Stimulated activated CD8-positive, alpha-beta memory T cell treated with anti-CD3 and anti-CD28 coated beads, Interleukin-7, amount 100 ng/mL, for 4 hours (primary cell): Measurements from ENCODE around the gene SLC35F6.
"Not testable (repeated sequence)": the region's sequence is repeated elsewhere in the genome, so short reads cannot be mapped to it uniquely, and the experiment has no call there.

Source experiments
- DNase-seq, 2 donors: peaks; one replicate each; pipeline ENCODE4 v3.0.0-alpha.2; 2020; ENCODE audit warnings: low read depth in 2 of 2

Gene SLC35F6

GRCh38 chr2:26756337-26756736, 7.7 kb upstream of the SLC35F6 start:
- no peak for DNase-seq

- no peak for DNase-seq
Measured at GRCh38 chr2:26757873-26758789, 6.0 kb upstream of the SLC35F6 start.

GRCh38 chr2:26758790-26759321, 5.2 kb upstream of the SLC35F6 start:
- DNase-seq, result no peak

- no peak for DNase-seq
Measured at GRCh38 chr2:26759845-26760244, 4.2 kb upstream of the SLC35F6 start.

GRCh38 chr2:26760991-26761390, 3.1 kb upstream of the SLC35F6 start:
- not testable (repeated sequence) for DNase-seq

GRCh38 chr2:26763019-26763418, 1.1 kb upstream of the SLC35F6 start:
- DNase-seq, result no peak

- DNase-seq, result no peak
Measured at GRCh38 chr2:26764906-26765305, 822 bp downstream of the SLC35F6 start.

GRCh38 chr2:26765475-26766200, 1.6 kb downstream of the SLC35F6 start:
- no peak for DNase-seq

- DNase-seq, result no peak
Measured at GRCh38 chr2:26767129-26767528, 3.0 kb downstream of the SLC35F6 start.

GRCh38 chr2:26767894-26768487, 3.9 kb downstream of the SLC35F6 start:
- DNase-seq, result no peak

GRCh38 chr2:26768759-26769088, 4.6 kb downstream of the SLC35F6 start:
- no peak for DNase-seq

- peak in 1 of 2 donors; percentile 20 for DNase-seq
Measured at GRCh38 chr2:26769089-26769761, 5.1 kb downstream of the SLC35F6 start.

GRCh38 chr2:26770986-26771586, 7.0 kb downstream of the SLC35F6 start:
- DNase-seq, result no peak

- no peak for DNase-seq
Measured at GRCh38 chr2:26772064-26773001, 8.2 kb downstream of the SLC35F6 start.

GRCh38 chr2:26776195-26776800, 12.2 kb downstream of the SLC35F6 start:
- DNase-seq, result no peak

- DNase-seq, result no peak
Measured at GRCh38 chr2:26778098-26778497, 14.0 kb downstream of the SLC35F6 start.

- no peak for DNase-seq
Measured at GRCh38 chr2:26778507-26778906, 14.4 kb downstream of the SLC35F6 start.

GRCh38 chr2:26780203-26780760, 16.2 kb downstream of the SLC35F6 start:
- no peak for DNase-seq

GRCh38 chr2:26782876-26783704, 19.0 kb downstream of the SLC35F6 start:
- DNase-seq, result no peak
